Superior temporal gyrus (tissue), 1 donor: ENCODE data around the gene ZNF575.

ENCODE experiments used
- DNase-seq: peaks from one replicate; pipeline ENCODE4 v3.0.0-alpha.2; 2016; ENCODE audit errors: extremely low spot score

The ZNF575 gene

GRCh38 chr19:43532962-43533545 is at the start of gene ZNF575:
Gene ZNF575, plus strand, starts transcription at chr19:43533188. Its CDS starts 1,235 bp downstream, at chr19:43534423.
- peak; percentile 94 for DNase-seq

DNA sequence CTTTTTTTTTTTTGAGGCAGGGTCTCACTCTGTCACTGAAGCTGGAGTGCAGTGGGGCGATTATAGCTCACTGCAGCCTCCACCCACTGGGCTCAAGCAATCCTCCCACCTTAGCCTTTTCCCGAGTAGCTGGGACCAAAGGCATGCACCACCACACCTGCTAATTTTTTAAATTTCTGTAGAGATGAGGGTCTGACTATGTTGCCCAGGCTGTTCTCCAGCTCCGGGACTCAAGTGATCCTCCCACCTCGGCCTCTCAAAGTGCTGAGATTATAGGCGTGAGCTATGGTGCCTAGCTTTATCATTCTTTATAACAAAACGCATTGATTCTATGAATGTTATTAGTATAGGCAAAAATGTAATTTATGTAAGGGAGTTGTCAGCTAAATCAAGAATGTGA is 49.7 kb upstream of the ZNF575 start:
- DNase-seq, result no peak

- no peak for DNase-seq
Measured at GRCh38 chr19:43485951-43486350, 47.0 kb upstream of the ZNF575 start.

DNA sequence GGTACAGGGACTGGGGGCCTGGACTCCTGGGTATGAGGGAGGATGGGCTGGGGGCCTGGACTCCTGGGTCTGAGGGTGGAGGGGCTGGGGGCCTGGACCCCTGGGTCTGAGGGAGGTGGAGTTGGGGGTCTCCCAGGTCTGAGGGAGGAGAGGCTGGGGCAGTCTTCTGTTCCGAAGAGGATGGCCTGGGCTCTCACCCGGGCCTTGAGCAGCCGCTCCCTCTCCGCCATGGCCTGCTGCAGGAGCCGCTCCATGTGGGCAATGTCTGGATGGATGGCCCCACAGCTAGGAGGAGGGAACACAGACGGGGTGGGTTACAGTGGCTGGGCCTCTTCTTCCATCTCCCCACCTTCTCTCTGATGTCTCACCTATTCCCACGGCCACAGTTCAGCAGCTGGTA is 46.6 kb upstream of the ZNF575 start:
- no peak for DNase-seq

GRCh38 chr19:43488179-43488578 is 44.8 kb upstream of the ZNF575 start:
- no peak for DNase-seq

DNA sequence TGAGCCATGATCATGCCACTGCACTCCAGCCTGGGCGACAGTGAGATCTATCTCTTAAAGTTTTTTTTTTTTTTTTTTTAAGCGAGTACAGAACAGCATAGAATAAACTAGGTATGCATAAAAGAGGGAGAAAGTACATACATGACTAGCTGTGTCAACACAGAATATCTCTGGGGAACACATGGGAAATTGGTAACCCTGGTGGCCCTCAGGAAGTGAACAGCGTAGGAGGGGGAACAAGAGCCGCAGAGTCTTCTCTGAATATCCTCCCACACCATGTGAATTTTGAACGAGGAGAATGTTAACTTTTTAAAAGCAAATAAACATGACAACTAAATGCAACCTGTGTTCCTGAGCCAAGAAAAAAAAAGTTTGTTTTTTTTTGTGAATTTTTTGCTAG is 43.7 kb upstream of the ZNF575 start:
- no peak for DNase-seq

DNA sequence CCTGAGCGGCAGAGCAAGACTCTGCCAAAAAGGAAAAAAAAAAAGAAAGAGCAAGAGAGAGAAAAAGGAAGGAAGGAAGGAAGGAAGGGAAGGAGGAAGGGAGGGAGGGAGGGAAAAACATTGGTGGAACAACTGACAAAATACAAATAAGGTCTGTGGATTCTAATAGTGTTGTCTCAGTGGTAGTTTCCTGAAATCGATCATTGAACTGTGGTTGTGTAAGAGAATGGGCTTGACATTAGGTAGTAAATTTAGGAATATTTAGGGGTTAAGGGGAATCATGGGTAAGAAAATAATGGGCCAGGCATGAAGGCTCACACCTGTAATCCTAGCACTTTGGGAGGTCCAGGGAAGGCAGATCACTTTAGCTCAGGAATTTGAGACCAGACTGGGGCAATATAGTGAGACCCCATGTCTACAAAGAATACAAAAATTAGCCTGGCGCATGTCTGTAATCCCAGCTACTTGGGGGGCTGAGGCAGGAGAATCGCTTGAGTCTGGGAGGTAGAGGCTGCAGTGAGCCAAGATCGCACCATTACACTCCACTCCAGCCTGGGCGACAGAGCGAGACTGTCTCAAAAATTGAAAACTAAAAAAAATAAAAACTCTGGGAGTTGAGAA is 42.9 kb upstream of the ZNF575 start:
- no peak for DNase-seq

DNA sequence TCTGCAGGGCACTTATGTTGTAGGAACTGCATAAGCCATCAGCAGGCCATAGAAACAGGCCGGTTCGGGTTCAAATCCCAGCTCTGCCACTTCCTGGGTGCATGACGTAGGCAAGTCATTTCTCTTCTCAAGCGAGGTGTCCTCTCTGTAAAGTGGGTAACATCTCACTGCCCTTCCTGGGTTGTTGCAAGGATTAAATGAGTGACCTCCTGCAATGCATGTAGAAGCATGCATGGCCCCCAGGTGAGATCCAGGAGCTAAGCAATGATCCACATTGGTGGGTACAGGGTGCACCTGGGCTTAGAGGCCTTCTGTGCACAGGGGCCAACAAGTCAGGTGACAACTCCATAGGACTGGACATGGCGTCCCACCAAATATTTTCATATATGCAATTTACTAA is 42.2 kb upstream of the ZNF575 start:
- no peak for DNase-seq

DNA sequence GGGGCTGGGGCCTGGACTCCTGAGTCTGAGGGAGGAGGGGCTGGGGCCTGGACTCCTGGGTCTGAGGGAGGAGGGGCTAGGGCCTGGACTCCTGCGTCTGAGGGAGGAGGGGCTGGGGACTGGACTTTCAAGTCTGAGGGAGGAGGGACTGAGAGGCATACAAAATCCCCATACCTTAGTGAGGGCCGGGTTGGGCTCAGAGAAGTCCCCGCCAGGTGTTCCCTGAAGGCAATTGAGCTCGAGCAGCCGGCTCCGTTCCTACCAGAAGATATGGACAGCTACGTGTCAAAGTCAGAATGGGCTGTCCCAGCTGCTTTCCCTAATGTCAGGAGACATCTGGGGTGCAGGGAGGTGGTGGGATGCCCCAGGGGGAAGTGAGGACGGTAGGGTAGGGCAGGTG is 37.9 kb upstream of the ZNF575 start:
- DNase-seq, result no peak

- no peak for DNase-seq
Measured at GRCh38 chr19:43496960-43497359, 36.0 kb upstream of the ZNF575 start.

- DNase-seq, result no peak
Measured at GRCh38 chr19:43498233-43498842, 34.6 kb upstream of the ZNF575 start.

- no peak for DNase-seq
Measured at GRCh38 chr19:43499042-43499441, 33.9 kb upstream of the ZNF575 start.

DNA sequence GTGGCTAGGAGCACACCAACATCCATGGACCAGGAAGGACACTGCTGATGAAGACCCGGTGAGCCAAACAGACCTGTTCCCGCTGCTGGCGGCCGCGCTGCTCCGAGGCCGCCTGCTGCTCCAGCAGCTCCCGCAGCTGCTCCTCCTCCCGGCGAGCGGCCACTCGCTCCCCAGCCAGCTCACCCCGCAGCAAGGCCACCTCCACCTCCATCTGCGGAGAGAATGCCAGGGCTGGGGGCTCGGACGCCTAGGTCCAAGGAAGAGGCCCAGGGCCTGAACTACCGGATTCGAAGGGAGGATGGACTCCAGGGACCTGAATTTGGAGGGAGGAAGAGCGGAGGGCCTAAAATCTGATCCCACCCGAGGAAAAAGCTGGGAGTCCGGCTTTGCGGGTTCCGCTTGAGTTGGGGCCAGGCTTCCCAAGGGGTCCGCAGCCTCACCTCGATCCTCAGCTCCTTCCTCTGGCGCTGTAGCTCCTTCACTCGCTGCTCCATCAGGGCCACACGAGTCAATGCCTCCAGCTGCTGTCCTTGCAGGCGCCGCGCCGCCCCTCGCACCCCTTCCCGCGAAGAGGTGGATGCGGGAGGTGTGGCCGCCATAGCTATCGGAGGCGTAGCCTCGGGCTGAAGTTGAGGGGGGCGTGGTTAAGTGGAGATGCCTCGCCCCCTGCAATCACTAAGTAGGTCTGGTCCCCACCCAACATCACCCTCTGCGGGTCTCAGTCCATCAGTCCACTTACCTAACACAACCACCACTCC is 31.1 kb upstream of the ZNF575 start:
- DNase-seq, result no peak

GRCh38 chr19:43502419-43502976 is 30.5 kb upstream of the ZNF575 start:
- no peak for DNase-seq

DNA sequence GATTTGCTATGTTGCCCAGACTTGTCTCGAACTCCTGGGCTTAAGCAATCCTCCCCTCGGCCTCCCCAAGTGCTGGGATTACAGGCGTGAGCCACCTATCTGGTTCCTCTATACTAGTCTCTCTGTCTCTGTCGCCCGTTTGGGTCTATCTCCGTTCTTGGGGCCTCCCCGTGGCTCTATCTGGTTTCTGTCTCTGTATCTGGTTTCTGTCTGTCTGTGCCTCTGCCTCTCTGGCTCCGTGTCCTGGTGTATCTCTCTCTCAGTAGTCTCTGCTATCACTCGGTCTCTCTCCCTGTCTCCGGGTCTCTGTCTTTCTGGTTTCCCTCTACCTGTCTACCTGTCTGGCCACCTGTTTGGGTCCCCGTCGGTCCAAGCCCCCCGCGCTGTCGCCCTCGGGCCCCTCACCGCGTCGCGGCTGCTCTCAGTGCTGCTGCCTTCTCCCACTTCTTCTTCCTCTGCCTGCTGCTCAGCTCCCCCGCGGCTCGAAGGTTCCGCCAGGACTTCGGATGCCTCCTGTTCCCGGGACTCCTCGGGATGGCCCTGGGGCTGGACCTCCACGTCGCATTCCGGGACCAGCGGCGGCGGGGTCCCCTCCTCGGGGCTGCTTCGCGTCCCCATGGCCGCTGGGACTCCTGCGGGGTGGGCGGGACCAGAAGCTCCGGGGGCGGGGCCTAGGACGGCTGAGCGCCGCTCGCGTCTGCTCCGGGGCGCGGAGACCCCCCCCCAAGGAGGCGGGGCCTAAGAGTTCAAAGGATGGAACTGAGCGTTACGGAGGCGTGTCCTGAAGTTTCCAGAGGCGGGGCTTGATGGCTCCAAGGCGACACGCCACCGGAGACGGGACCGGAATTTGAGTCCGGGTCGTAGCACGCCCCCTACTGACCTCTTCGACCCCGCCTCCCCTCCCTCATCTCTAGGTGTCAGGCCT is 29.2 kb upstream of the ZNF575 start:
- peak; percentile 96 for DNase-seq

DNA sequence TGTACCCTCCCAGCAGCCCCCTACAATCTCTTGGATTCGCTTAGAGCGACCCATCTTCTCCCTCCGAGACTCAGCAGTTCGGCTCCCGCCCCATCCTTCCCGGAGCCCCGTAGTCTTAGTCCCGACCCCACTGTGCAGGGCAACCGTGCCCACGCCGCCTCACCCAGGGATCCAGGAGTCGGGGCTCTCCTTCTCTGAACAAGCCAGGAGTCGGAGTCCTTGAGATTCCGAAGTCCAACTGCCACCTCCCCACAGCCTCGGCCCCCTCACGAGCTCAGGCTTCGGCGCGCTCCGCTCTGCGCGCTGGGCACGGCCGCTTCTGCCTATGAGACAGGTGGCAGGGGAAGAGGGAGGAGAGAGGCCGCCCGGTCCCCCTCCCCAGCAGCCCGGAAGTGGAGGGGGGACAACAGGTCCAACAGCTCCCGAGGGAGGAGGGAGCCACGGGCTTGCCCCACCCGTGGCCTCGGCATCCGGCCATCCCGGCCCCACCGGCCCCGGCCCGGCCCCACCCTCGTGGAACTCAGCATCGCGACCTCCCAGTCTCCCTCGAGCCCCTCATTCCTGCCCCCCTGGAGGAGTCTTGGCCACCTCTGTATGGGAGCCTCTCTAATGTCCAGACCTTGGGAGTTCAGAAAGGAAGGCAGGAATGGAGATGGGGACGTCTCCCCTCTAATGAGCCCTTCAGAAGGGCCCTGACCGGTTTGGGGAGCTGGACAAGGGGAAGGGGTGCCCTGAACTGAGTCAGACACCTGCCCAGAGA is 28.4 kb upstream of the ZNF575 start, which contains the start of gene PHLDB3:
PHLDB3 (minus strand) TSS at position 321 of the 760 bp plus-strand sequence. CDS start 628 bp downstream, outside the sequence.
- DNase-seq, result no peak

- no peak for DNase-seq
Measured at GRCh38 chr19:43505186-43505456, 27.9 kb upstream of the ZNF575 start.

- DNase-seq, result no peak
Measured at GRCh38 chr19:43505941-43506340, 27.0 kb upstream of the ZNF575 start.

DNA sequence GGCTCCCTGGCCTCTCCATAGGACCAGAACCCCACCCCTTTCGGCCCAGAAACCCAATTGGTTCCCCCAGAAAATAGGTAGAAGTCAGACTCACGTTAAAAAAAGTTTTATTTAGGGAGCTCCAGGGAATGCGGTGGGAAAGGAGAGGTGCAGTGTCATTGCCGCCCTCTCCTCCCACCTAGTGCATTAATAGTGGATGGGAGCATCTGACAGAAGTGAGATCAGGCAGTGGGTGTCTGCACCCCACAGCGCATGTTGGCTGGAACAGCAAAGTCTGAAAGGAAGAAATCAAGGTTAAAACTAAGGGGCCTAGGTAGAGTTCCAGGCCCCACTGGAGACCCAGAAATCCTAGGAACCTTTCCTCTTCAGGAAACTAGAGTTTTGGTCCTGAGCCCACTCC is 26.4 kb upstream of the ZNF575 start:
- no peak for DNase-seq

DNA sequence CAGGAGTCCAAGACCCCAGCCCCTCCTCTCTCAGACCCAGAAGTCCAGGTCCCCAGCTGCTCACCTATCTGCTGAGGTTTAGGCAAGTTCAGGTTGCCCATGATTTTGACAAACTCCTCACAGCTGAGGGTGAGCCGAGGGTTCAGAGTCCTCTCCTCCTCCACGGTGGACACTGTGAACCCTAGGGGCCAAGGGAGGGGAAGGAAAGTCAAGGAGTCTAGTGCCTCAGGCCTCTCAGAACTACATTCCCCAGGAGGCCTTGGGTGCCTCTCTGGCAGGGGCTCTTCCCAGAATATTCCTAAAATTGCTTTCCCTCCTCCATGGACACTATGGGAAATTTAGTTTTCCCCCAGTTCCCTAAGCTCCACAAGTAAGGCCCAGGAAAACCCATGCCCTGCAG is 25.1 kb upstream of the ZNF575 start:
- no peak for DNase-seq

- no peak for DNase-seq
Measured at GRCh38 chr19:43510713-43511112, 22.3 kb upstream of the ZNF575 start.
